Measurements from ENCODE around the gene NCEH1. TPM values are rescaled to one million over a fixed set of nuclear protein-coding genes. Genes with fewer than 3 reads are reported as not detected.

NCEH1 gene
- total and polyA plus RNA-seq, 2 experiments from 2014 or later, result 1.8 to 4.9 TPM

DNA sequence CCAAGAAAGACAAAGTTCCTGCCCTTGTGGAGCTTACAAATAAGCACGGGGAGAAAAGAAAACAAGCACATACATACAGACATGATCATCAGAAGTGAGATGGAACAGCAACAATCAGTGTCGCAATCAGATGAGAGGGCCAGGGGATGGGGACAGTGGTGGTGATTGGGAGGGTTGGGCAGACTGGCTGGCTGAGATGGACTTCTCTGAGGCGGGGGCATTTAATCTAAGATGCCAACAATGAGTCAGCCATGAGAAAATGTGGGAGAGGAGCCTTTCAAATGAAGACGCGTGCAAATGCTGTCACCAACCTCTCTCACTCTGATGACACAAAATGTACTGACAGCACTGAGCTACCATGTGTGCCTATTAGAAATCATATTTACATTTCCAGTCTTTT lies 81.4 kb downstream of the NCEH1 start (continued):
- TF ChIP-seq, protein P1, sequence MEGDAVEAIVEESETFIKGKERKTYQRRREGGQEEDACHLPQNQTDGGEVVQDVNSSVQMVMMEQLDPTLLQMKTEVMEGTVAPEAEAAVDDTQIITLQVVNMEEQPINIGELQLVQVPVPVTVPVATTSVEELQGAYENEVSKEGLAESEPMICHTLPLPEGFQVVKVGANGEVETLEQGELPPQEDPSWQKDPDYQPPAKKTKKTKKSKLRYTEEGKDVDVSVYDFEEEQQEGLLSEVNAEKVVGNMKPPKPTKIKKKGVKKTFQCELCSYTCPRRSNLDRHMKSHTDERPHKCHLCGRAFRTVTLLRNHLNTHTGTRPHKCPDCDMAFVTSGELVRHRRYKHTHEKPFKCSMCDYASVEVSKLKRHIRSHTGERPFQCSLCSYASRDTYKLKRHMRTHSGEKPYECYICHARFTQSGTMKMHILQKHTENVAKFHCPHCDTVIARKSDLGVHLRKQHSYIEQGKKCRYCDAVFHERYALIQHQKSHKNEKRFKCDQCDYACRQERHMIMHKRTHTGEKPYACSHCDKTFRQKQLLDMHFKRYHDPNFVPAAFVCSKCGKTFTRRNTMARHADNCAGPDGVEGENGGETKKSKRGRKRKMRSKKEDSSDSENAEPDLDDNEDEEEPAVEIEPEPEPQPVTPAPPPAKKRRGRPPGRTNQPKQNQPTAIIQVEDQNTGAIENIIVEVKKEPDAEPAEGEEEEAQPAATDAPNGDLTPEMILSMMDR (conservative IDR thresholded peaks at IDR 0.05; ENCODE audit: low read depth in 2 of 2), result no peak
- TF ChIP-seq STAT1 (IDR thresholded peaks at IDR 0.05; ENCODE audit: unreplicated experiment), result no peak
- TF ChIP-seq JUNB (IDR thresholded peaks at IDR 0.05; ENCODE audit: unreplicated experiment), result no peak
- TF ChIP-seq EZH2phosphoT487 (IDR thresholded peaks at IDR 0.05; ENCODE audit: unreplicated experiment), result no peak
- TF ChIP-seq CREB1 (CRISPR knock-in tag; IDR thresholded peaks at IDR 0.05; ENCODE audit: low read depth), result no peak
- TF ChIP-seq, protein P2, sequence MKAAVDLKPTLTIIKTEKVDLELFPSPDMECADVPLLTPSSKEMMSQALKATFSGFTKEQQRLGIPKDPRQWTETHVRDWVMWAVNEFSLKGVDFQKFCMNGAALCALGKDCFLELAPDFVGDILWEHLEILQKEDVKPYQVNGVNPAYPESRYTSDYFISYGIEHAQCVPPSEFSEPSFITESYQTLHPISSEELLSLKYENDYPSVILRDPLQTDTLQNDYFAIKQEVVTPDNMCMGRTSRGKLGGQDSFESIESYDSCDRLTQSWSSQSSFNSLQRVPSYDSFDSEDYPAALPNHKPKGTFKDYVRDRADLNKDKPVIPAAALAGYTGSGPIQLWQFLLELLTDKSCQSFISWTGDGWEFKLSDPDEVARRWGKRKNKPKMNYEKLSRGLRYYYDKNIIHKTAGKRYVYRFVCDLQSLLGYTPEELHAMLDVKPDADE (IDR thresholded peaks at IDR 0.05), result no peak

DNA sequence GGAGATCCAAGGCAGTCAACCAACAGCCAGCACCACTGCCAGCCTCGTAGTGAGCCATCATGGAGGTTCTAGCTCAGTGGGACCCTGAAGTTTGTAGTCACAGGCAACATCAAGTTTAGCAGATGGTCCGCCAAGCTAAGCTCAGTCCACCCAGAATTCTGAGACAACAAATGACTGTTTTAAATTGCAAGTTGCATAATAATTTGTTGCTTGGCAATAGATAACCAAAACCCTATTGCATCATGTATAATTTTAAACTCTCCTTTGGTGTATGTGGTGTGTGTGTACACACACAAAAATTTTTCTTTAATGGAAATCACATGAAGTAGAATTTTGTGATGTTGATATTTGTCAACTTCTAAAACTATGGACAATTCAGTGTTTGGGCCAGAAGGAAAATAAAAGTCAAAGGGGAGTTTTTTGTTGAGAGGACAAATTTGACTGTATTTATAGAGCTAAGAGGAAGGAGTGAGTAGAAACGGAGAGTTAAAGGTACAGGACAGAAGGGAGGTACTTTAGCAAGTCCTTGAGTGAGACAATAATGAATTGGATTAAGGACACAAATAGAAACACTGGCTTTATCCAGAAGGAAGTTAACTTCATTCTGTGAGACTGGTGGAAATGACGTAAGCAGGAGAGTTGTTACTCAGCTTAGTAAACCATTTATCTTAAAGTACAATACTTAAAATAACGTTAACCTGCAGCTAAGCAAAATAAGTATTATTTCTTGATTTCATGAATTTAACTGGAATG lies 83.6 kb downstream of the NCEH1 start:
- Histone ChIP-seq H3K4me3 (no peak overlapping the region), H3F3A (replicated peaks; ENCODE audit: low read depth) (no peaks in the 10 kb centered on the region), H3K79me2 (replicated peaks; ENCODE audit: insufficient read depth) (no peaks in the 10 kb centered on the region), H3K4me1 (ENCODE audit: insufficient read depth) (peaks cover 7% of the 10 kb centered on the region; the same call in 1 of the 2 replicates), H2AFZ (no peak overlapping the region), H3K36me3 (ENCODE audit: insufficient read depth) (no peaks in the 10 kb centered on the region), H4K20me1 (replicated peaks; ENCODE audit: insufficient read depth) (no peaks in the 10 kb centered on the region), H3K27me3 (ENCODE audit: insufficient read depth) (no peaks in the 10 kb centered on the region), H3K4me2 (no peak overlapping the region), H3K9me2 (ENCODE audit: insufficient read depth) (no peaks in the 10 kb centered on the region), H3K27ac (ENCODE audit: low read depth) (no peak overlapping the region)
- Mint-ChIP-seq H3K36me3 (ENCODE audit: low read depth) (no peaks in the 10 kb centered on the region), H3K27ac (no peak overlapping the region), H3K4me1 (peaks cover 7% of the 10 kb centered on the region), H3K9me3 (no peaks in the 10 kb centered on the region), H3K4me3 (no peak overlapping the region), H3K27me3 (ENCODE audit: insufficient read depth, low read depth, poor library complexity) (peaks cover 5% of the 10 kb centered on the region)
- ATAC-seq (no peak), DNase-seq (ENCODE audit: low spot score) (no peak)
- no peak for TF ChIP-seq JUNB (IDR thresholded peaks at IDR 0.05; ENCODE audit: unreplicated experiment)
- TF ChIP-seq, protein P3, sequence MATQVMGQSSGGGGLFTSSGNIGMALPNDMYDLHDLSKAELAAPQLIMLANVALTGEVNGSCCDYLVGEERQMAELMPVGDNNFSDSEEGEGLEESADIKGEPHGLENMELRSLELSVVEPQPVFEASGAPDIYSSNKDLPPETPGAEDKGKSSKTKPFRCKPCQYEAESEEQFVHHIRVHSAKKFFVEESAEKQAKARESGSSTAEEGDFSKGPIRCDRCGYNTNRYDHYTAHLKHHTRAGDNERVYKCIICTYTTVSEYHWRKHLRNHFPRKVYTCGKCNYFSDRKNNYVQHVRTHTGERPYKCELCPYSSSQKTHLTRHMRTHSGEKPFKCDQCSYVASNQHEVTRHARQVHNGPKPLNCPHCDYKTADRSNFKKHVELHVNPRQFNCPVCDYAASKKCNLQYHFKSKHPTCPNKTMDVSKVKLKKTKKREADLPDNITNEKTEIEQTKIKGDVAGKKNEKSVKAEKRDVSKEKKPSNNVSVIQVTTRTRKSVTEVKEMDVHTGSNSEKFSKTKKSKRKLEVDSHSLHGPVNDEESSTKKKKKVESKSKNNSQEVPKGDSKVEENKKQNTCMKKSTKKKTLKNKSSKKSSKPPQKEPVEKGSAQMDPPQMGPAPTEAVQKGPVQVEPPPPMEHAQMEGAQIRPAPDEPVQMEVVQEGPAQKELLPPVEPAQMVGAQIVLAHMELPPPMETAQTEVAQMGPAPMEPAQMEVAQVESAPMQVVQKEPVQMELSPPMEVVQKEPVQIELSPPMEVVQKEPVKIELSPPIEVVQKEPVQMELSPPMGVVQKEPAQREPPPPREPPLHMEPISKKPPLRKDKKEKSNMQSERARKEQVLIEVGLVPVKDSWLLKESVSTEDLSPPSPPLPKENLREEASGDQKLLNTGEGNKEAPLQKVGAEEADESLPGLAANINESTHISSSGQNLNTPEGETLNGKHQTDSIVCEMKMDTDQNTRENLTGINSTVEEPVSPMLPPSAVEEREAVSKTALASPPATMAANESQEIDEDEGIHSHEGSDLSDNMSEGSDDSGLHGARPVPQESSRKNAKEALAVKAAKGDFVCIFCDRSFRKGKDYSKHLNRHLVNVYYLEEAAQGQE (IDR thresholded peaks at IDR 0.05; ENCODE audit: unreplicated experiment), result no peak
- no peak for TF ChIP-seq EZH2phosphoT487 (IDR thresholded peaks at IDR 0.05; ENCODE audit: unreplicated experiment)
- no peak for TF ChIP-seq CREB1 (CRISPR knock-in tag; IDR thresholded peaks at IDR 0.05; ENCODE audit: low read depth)
- TF ChIP-seq STAT1 (IDR thresholded peaks at IDR 0.05; ENCODE audit: unreplicated experiment), result no peak
- no peak for TF ChIP-seq NANOG (IDR thresholded peaks at IDR 0.05; ENCODE audit: borderline replicate concordance)
- TF ChIP-seq, protein P2 (IDR thresholded peaks at IDR 0.05), result no peak
- TF ChIP-seq ZNF331 (CRISPR knock-in tag; IDR thresholded peaks at IDR 0.05; ENCODE audit: low read depth), result no peak
- TF ChIP-seq POLR2AphosphoS5 (IDR thresholded peaks at IDR 0.05; ENCODE audit: low read depth), result no peak
- TF ChIP-seq EZH2 (IDR thresholded peaks at IDR 0.05; ENCODE audit: low read depth, unreplicated experiment), result no peak
